GM18873 (cell line): ENCODE measurements around the gene PCGF1.
A peak's percentile ranks its signal among the peaks of the same experiment; 100 is the strongest.

Source experiments
- ATAC-seq: cut with Tn5 transposase; IDR thresholded peaks from one replicate; pipeline ENCODE4 v1.9.1; 2021; ENCODE audit warnings: mild to moderate bottlenecking, moderate library complexity, moderate number of reproducible peaks; ENCODE audit not compliant: unreplicated experiment, low FRiP score

PCGF1 gene

GRCh38 chr2:74507145-74507925 is at the start of gene PCGF1:
Gene PCGF1 (minus strand): TSS chr2:74507695. CDS start chr2:74507668, 27 bp downstream.
- peak; percentile 84 for ATAC-seq

DNA sequence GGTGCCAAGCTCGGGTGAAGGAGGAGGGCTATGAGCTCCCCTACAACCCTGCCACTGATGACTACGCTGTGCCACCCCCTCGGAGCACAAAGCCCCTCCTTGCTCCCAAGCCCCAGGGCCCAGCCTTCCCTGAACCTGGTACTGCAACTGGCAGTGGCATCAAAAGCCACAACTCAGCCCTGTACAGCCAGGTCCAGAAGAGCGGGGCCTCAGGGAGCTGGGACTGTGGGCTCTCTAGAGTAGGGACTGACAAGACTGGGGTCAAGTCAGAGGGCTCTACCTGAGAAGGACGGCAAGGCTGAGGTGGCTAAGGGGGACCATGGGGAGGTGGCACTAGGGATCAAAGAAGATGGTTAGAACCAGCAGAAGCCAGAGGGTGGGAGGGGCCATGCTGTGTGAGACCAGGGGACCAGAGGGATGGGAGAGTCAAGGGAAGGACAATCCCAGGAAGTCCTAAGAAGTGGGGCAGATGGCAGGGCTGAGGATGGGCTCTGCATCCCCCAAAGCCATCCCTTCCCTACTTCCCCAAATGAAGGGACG is 49.4 kb upstream of the PCGF1 start:
- ATAC-seq: no peak

- ATAC-seq: no peak
Measured at GRCh38 chr2:74556159-74556558, 48.7 kb upstream of the PCGF1 start.

GRCh38 chr2:74555610-74556103 is 48.2 kb upstream of the PCGF1 start:
- no peak for ATAC-seq

DNA sequence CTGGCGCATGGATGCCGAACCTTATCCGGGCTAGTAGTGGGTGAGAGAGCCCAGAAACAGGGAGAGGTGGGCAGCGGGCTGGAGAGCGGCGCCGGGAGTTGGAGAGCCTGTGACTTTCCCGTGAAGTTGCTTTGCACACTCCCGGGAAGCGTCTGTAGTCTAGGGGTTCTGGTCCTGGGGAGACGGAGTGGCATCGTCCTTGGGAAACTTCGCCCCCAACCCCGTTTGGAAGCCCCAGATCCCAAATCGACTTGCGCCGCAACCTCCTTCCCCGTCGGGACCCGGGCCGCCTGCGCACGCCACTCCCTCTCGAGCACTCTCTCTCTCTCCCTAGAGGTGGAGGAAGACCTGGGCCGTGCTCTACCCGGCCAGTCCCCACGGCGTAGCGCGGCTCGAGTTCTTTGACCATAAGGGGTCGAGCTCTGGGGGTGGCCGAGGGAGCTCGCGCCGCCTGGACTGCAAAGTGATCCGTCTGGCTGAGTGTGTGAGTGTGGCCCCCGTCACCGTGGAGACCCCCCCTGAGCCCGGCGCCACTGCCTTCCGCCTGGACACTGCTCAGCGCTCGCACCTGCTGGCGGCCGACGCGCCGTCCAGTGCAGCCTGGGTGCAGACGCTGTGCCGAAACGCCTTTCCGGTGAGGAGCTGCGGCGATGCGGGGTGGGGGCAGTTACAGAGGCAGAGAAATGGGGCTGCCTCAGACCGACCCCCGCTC is 47.5 kb upstream of the PCGF1 start:
- peak; percentile 39 for ATAC-seq

GRCh38 chr2:74553892-74554819 is 46.7 kb upstream of the PCGF1 start, which contains the start of the genes DOK1 and LOXL3:
Gene DOK1 (plus strand): TSS chr2:74554720. CDS start chr2:74554755, 35 bp downstream.
Gene LOXL3 (minus strand): TSS chr2:74553942. CDS start chr2:74552634, 1,308 bp downstream.
- peak; percentile 30 for ATAC-seq

GRCh38 chr2:74552914-74553811 is 45.7 kb upstream of the PCGF1 start:
- ATAC-seq: no peak

- ATAC-seq: peak; percentile 27
Measured at GRCh38 chr2:74551942-74552913, 44.7 kb upstream of the PCGF1 start.

DNA sequence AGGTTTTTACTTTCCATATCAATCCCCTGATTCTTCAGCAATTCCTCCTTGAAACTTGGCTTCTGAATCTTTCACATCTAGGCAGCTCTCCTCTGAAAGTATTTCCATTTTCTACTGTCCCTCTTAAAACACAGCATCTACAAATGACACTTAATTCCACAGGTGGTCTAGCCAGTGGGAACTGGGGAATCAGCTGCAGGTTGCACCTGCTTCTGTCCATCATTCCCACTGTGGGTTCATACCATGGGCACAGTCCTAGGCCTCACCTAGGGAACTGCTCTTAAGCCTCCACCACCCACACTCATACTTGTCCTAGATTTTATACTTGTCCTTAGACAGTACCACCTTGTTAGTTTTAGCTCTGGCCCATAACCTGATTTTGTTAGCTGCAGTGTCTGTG is 44.0 kb upstream of the PCGF1 start:
- no peak for ATAC-seq

- no peak for ATAC-seq
Measured at GRCh38 chr2:74550231-74550630, 42.7 kb upstream of the PCGF1 start.

DNA sequence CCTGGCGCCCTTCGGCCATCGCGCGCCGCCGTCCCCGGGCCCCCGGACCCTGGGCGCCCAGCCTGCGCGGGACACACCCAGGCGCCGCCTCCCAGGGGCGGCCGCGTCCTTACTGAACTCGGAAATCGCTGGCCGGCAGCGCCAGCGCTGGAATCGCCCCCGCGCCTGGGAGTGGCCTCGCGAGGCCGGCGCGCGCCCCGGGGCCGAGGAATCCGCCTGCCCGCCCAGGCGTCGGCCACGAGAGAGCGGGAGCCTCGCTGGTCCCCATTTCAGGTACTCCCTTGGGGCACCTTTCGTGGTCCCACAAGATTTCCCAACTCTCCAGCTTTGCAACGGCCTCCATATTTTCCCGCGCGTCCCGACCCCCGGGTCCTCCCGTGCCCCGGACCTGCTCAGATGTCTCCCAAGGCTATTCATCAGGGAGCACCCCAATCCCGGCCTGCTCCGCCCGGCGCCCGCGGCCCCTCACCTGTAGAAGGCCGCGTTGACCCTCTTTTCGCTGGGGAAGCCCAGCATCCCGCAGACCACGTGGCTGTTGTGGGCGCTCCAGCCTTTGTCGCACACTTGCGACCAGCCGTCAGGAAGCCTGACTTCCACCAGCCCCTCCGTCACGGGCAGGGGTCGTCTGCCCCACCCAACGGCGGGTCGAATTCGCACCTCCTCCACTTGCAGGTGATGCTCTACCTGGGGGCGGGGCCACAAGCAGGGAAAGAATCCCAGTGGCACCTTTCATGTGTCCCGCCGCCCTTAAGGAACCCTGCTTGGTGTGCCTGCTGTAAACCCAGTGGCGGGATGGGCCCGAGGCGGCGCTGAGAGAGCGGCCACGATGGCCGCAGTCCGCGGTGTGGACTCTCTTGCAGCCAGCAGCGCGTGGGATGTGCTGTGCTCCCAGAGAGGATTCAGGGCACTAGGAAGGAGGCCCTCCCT is 41.7 kb upstream of the PCGF1 start:
- ATAC-seq: no peak

DNA sequence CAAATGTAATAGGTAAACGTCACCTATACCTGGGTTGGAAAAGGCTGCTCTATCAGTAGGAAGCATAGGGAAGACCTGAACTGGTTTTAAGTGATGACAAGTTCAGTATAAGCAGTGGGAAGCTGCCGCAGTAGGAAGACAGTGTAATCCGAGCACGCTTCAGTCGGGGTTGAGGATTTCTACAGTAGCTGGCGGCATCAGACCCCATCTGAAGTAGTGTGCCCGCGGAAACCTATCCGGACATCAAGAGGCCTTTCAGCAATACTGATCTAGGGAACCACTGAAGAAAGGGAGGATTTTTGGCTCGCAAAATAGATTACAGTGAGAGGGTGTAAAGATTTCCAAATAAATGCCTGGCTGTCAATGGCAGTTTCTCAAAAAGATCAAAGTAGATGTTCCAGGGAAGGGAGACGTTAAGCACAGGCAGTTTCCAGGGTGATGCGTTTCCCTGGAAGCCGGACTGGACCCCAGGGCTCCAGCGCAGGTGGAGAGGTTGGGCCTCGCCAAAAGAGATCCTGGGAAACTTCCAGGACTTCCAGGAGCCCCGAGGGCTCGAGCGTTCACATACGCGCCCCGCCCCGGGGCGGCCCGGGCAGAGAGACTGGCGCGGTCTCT is 40.9 kb upstream of the PCGF1 start:
- ATAC-seq: no peak

DNA sequence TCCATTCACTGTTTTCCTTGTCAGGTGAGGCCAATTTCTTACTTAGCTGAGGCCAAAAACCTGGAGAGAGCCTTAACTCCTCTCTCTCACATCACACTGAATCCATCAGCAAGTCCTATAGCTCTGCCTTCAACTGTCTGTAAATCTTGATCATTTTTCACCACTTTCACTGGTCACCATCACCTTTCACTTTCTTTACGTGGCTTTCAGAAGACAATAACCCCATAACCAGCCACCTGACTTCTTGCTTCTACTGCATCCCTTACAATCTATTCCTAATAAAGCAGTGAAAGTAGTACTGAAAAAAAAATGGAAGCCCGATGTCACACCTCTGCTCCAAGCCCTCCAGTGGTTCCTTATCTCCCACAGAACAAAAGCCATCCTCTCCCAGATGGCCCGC is 38.5 kb upstream of the PCGF1 start:
- no peak for ATAC-seq

- ATAC-seq: no peak
Measured at GRCh38 chr2:74544634-74545033, 37.1 kb upstream of the PCGF1 start.

DNA sequence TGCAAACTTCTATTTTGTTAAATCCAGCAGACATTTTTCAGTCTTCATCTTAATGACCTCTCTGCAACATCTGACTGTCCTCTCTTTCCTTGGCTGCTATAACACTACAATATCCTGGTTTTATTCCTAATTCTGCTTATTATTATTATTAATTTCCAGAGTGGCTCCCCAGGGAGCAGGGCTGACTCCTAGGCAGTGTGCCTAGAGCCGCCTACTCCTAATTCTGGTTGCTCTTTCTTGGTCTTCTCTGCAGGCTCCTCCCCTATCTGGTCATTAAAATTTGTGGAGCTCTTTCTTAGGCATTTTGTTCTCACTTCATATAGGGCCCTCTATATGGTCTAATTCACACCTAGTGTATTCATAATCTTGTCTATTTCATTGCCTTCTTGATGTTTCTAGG is 35.5 kb upstream of the PCGF1 start:
- no peak for ATAC-seq

DNA sequence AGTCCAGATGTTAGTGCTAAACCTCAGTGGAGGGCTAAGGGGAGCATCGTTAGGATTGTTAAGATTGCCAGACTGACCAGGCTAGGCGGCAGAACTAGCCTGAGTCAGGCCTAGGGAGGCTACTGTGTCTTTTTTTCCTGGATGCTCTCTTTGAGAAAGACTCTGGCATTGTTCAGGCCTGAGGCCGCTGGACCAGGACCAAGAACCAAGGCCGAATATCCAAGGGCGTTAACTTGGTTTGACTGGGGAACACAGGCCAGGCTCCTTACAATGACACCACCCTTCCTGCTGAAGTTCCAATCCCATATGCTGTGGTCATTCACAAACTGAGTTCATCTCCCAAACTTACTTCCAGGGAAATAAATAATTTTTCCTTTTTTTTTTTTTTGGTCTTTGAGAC is 32.8 kb upstream of the PCGF1 start:
- ATAC-seq: no peak
